ENCODE results near the gene TOE1.
A peak's percentile ranks its signal among the peaks of the same experiment; 100 is the strongest.

Gene TOE1

DNA sequence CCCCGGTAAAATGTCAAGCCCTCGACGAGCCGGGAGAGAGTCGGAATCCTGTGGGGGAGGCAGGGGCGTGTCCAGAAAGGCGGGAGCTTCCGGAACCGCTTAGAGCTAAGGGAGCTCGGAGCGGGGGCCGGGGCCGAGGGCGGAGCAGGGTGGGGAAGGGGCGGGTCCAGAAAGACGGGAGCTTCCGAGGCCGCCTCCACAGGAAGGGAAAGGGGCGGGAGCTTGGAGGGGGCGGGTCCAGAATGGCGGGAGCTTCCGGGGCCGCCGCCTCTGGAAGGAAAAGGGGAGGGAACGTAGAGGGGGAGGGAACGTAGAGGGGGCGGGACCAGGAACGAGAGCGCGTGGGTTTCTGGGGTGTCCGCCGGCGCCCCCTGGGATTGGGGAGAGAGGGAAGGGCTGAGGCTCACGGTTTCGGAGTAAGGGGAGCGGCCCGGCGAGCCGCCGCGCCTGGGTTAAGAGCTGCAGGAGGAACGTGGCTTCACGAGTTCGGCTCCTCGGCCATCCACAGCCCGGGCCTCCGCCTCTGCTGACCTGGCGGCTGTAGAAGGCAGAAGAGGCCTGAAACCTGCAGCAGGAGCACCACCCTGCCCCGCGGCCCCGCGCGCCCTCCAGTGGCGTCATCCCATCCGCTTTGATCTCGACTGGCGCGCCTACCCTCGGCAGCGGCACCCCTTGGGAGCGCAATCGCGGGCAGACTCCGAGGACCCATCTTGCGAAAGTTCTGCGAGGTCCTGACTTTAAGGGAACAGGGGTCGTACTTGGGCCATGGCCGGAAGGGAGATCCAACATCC is 36.3 kb upstream of the TOE1 start:
- Histone ChIP-seq H3K36me3 (ENCODE audit: insufficient read depth, low read length) (no peaks in the 10 kb centered on the region), H3K4me3 (peak overlapping the region; percentile 86), H3K27ac (peak overlapping the region; percentile 62), H3K9ac (ENCODE audit: insufficient read length) (peak overlapping the region; percentile 88), H3K9me3 (ENCODE audit: low read depth, low read length) (no peaks in the 10 kb centered on the region)
- DNase-seq (ENCODE audit: low read depth, low spot score) = peak; percentile 74
- TF ChIP-seq POLR2AphosphoS5 (IDR thresholded peaks at IDR 0.05; ENCODE audit: borderline replicate concordance, low read depth, low read length) (peak; percentile 82), EZH2 (IDR thresholded peaks at IDR 0.05) (no peak), FOXP2 (optimal IDR thresholded peaks at IDR 0.05; ENCODE audit: control extremely low read depth, extremely low read length, insufficient read depth) (no peak)

DNA sequence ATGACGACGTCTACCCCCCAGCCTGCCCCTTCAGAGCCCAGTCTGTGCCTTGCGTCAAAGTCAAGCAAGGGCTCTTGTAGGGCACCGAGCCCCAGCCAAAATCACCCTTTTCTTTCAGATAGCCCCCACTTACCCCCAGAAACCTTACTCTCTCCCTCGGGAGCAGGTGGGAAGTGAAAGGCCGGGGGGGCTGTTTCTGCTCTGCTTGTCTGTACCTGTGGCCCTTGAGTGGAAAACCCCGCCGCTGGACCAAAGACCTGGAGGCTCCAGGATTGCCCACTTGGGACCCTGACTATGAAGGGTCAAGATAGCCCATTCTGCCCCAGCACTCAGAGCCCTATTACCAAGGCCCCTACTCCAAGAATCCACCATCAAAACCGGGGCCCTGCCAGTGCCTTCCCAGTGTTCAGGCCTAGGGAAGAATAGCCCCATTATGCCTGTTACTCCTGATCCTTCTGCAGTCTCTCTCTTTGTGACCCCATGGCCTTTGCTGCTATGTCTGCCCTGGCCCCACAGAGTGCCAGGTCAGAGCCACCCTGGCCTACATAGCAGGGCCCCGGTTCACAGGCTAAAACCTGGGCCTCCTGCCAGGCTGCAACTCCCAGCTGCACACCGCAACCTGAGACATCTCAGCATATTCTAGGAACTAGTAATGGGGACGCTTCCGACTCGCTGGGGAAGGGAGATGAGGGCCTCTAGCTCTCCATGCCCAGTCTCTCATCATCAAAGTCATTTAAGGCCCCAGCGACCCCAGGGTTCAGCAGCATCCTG is 35.5 kb upstream of the TOE1 start:
- Histone ChIP-seq H3K27ac (peak overlapping the region; percentile 62; the same call in 1 of the 2 replicates), H3K9ac (ENCODE audit: insufficient read length) (peak overlapping the region; percentile 86), H3K36me3 (ENCODE audit: insufficient read depth, low read length) (no peaks in the 10 kb centered on the region), H3K9me3 (ENCODE audit: low read depth, low read length) (no peaks in the 10 kb centered on the region), H3K4me3 (peak overlapping the region; percentile 86)
- DNase-seq (ENCODE audit: low read depth, low spot score) = no peak
- TF ChIP-seq POLR2AphosphoS5 (IDR thresholded peaks at IDR 0.05; ENCODE audit: borderline replicate concordance, low read depth, low read length) (no peak), EZH2 (IDR thresholded peaks at IDR 0.05) (no peak)

DNA sequence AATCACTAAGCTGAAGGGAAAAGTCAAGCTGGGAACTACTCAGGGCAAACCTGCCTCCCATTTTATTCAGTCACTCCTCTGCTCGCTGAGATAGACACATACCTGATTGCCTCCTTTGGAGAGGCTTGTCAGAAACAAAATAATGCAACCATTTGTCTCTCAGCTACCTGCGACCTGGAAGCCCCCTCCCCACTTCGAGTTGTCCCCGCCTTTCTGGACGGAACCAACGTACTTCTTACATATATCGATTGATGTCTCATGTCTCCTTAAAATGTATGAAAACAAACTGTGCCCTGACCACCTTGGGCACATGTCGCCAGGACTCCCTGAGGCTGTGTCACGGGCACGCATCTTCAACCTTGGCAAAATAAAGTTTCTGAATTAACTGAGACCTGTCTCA is 34.7 kb upstream of the TOE1 start:
- Histone ChIP-seq H3K36me3 (ENCODE audit: insufficient read depth, low read length) (no peaks in the 10 kb centered on the region), H3K4me3 (no peak overlapping the region), H3K9ac (ENCODE audit: insufficient read length) (no peak overlapping the region), H3K27ac (no peak overlapping the region), H3K9me3 (ENCODE audit: low read depth, low read length) (no peaks in the 10 kb centered on the region)
- TF ChIP-seq POLR2AphosphoS5 (IDR thresholded peaks at IDR 0.05; ENCODE audit: borderline replicate concordance, low read depth, low read length) (no peak), EZH2 (IDR thresholded peaks at IDR 0.05) (no peak), FOXP2 (optimal IDR thresholded peaks at IDR 0.05; ENCODE audit: control extremely low read depth, extremely low read length, insufficient read depth) (no peak)
- DNase-seq (ENCODE audit: low read depth, low spot score) = no peak

DNA sequence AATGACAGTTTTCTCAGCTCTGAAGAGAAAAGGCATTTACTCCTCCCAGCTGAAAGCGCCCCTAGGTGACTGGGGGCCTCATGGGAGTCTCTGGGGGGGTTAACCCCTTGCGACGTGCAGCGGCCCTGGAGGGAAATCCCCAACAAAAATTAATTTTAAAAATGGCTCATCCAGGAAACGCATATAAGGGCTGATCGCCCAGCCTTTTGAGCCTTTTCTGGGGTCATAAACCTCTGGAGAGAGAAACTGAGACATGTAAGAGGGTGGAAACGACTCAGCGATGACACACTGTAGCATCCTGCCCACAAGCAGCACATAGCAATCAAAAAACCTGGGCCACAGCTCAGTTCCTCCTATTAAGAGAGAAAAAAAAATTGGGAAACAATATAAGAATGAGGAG is 33.7 kb upstream of the TOE1 start:
- DNase-seq (ENCODE audit: low read depth, low spot score) = no peak
- no peaks in the 10 kb centered on the region for H3K36me3 ChIP-seq (ENCODE audit: insufficient read depth, low read length)
- H3K9me3 ChIP-seq (ENCODE audit: low read depth, low read length) = no peaks in the 10 kb centered on the region
- H3K9ac ChIP-seq (ENCODE audit: insufficient read length) = no peak overlapping the region
- TF ChIP-seq FOXP2 (optimal IDR thresholded peaks at IDR 0.05; ENCODE audit: control extremely low read depth, extremely low read length, insufficient read depth) (no peak), EZH2 (IDR thresholded peaks at IDR 0.05) (no peak), POLR2AphosphoS5 (IDR thresholded peaks at IDR 0.05; ENCODE audit: borderline replicate concordance, low read depth, low read length) (no peak)
- H3K27ac ChIP-seq = no peak overlapping the region
- H3K4me3 ChIP-seq = no peak overlapping the region

DNA sequence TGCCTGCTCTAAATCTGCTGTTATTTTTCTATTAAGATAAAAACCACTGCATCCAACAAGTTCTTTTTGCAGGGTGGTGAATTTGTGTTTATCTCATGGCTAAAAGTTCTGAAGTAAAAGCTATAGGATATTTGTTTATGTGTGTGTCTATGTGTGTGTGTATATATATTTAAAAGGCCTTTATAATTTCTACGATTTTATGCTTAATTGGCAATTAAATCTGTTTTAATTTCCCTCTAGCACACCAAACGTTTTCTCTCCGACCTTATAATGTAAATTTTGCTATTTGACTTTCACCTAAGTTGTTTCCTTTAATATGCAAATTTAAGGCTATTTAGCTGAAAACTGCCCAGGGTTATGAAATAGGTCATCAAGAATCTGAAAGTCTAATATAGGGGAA is 33.1 kb upstream of the TOE1 start:
- Histone ChIP-seq H3K4me3 (no peak overlapping the region), H3K27ac (no peak overlapping the region)
- TF ChIP-seq EZH2 (IDR thresholded peaks at IDR 0.05) = no peak
- no peak for TF ChIP-seq FOXP2 (optimal IDR thresholded peaks at IDR 0.05; ENCODE audit: control extremely low read depth, extremely low read length, insufficient read depth)
- no peak for TF ChIP-seq POLR2AphosphoS5 (IDR thresholded peaks at IDR 0.05; ENCODE audit: borderline replicate concordance, low read depth, low read length)

DNA sequence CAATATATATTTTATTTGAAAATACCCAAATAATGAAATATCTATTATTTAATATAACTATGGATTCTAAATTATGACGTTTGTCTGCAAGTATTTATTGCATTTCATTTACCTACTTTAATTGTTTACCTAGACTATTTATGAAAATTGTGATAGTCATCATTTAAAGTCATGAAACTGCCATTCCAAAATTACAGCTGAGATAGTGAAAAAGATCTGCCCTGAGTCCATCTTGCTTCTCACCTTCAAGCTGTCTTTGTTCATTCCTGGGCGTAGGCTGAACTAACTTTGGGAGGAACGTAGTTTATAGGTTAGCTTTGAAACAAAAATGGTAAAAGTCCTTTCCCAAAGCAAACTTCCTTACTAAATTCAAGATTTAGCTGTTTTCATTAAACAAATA is 25.7 kb upstream of the TOE1 start:
- DNase-seq (ENCODE audit: low read depth, low spot score) = no peak
- Histone ChIP-seq H3K27ac (no peak overlapping the region), H3K4me3 (no peak overlapping the region), H3K36me3 (ENCODE audit: insufficient read depth, low read length) (no peaks in the 10 kb centered on the region), H3K9me3 (ENCODE audit: low read depth, low read length) (no peaks in the 10 kb centered on the region), H3K9ac (ENCODE audit: insufficient read length) (no peak overlapping the region)
- TF ChIP-seq POLR2AphosphoS5 (IDR thresholded peaks at IDR 0.05; ENCODE audit: borderline replicate concordance, low read depth, low read length) (no peak), FOXP2 (optimal IDR thresholded peaks at IDR 0.05; ENCODE audit: control extremely low read depth, extremely low read length, insufficient read depth) (no peak), EZH2 (IDR thresholded peaks at IDR 0.05) (no peak)

More for the DNA sequence above, 33.1 kb upstream of the TOE1 start:
- no peak for DNase-seq (ENCODE audit: low read depth, low spot score)
- H3K9ac ChIP-seq (ENCODE audit: insufficient read length) = peak overlapping the region; percentile 23
- H3K36me3 ChIP-seq (ENCODE audit: insufficient read depth, low read length) = no peaks in the 10 kb centered on the region
- no peaks in the 10 kb centered on the region for H3K9me3 ChIP-seq (ENCODE audit: low read depth, low read length)

DNA sequence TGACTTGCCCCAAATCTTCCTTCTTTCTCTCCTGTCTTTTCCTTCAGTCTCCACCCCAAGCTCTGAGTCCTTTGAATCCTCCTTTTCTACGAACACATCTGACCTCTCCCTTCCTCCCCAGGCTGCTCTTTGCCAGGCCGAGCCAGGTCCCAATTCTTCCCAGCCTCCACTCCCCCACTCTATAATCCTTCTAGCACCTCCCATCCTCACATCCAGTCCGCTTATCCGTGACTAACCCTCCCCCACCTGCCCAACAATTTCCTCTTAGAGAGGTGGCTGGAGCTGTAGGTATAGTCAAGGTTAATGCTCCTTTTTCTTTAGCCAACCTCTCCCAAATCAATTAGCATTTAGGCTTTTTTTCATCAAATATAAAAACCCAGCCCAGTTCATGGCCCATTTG is 22.8 kb upstream of the TOE1 start:
- Histone ChIP-seq H3K9me3 (ENCODE audit: low read depth, low read length) (no peaks in the 10 kb centered on the region), H3K27ac (no peak overlapping the region), H3K36me3 (ENCODE audit: insufficient read depth, low read length) (no peaks in the 10 kb centered on the region), H3K9ac (ENCODE audit: insufficient read length) (no peak overlapping the region), H3K4me3 (no peak overlapping the region)
- TF ChIP-seq POLR2AphosphoS5 (IDR thresholded peaks at IDR 0.05; ENCODE audit: borderline replicate concordance, low read depth, low read length) = no peak
- no peak for TF ChIP-seq EZH2 (IDR thresholded peaks at IDR 0.05)
- TF ChIP-seq FOXP2 (optimal IDR thresholded peaks at IDR 0.05; ENCODE audit: control extremely low read depth, extremely low read length, insufficient read depth) = no peak
- DNase-seq (ENCODE audit: low read depth, low spot score) = no peak

DNA sequence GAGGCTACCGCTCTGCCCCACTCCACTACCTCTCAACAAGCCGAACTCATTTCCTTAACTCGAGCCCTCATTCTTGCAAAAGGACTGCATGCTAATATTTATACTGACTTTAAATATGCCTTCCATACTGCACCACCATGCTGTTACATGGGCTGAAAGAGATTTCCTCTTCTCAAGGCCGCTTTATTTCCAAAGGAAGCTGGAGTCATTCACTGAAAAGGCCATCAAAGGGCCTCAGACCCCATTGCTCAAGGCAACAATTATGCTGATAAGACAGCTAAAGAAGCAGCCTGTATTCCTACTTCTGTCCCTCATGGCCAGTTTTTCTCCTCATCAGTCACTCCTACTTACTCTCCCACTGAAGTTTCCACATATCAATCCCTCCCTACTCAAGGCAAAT is 20.2 kb upstream of the TOE1 start:
- DNase-seq (ENCODE audit: low read depth, low spot score) = no peak
- TF ChIP-seq POLR2AphosphoS5 (IDR thresholded peaks at IDR 0.05; ENCODE audit: borderline replicate concordance, low read depth, low read length) (no peak), EZH2 (IDR thresholded peaks at IDR 0.05) (no peak), FOXP2 (optimal IDR thresholded peaks at IDR 0.05; ENCODE audit: control extremely low read depth, extremely low read length, insufficient read depth) (no peak)
- H3K36me3 ChIP-seq (ENCODE audit: insufficient read depth, low read length) = no peaks in the 10 kb centered on the region
- H3K27ac ChIP-seq = no peak overlapping the region
- no peak overlapping the region for H3K4me3 ChIP-seq
- no peaks in the 10 kb centered on the region for H3K9me3 ChIP-seq (ENCODE audit: low read depth, low read length)
- no peak overlapping the region for H3K9ac ChIP-seq (ENCODE audit: insufficient read length)
